Transverse colon (tissue), 4 donors: ENCODE data around the gene GMPR2. TPM values are rescaled to one million over a fixed set of nuclear protein-coding genes. Genes with fewer than 3 reads are reported as not detected.
"Not testable (repeated sequence)": the region's sequence is repeated elsewhere in the genome, so short reads cannot be mapped to it uniquely, and the experiment has no call there.

ENCODE experiments used
- DNase-seq: peaks from one replicate; pipeline ENCODE4 v3.0.0-alpha.2; 2019
- H3K27ac ChIP-seq, 4 donors: fragments of 200-600 bp; sonication (generic); 2 replicates each; pipeline ENCODE4 v1.5.1; 2016 to 2018; ENCODE audit warnings: inconsistent platforms in 4 of 4
- H3K27me3 ChIP-seq: fragments of 200-600 bp; sonication (generic); 2 replicates; pipeline ENCODE4 v1.5.1; 2017; ENCODE audit warnings: inconsistent platforms
- H3K36me3 ChIP-seq, 4 donors: fragments of 200-600 bp; sonication (generic); 2 replicates each; pipeline ENCODE4 v1.5.1; 2017 to 2019; ENCODE audit warnings: inconsistent platforms in 4 of 4
- H3K4me1 ChIP-seq, 4 donors: fragments of 200-600 bp; sonication (generic); 2 replicates each; pipeline ENCODE4 v1.5.1; 2017 to 2020; ENCODE audit warnings: inconsistent platforms in 4 of 4
- H3K4me3 ChIP-seq, 4 donors: fragments of 200-600 bp; sonication (generic); 1 replicate in 1 of 4; 2 replicates in 3 of 4; pipeline versions ENCODE4 v1.5.1 to v1.6.1; 2017 to 2019; ENCODE audit warnings: inconsistent platforms in 4 of 4
- H3K9me3 ChIP-seq, 2 donors: fragments of 200-600 bp; sonication (generic); 2 replicates each; pipeline ENCODE4 v1.5.1; 2017 to 2019; ENCODE audit warnings: inconsistent platforms in 2 of 2
- CTCF ChIP-seq, 5 experiments: fragments of 200-600 bp in 3 of 5; fragments of 450-650 bp in 2 of 5; sonication (generic) in 3 of 5; IDR thresholded peaks; 1 replicate in 2 of 5; 2 replicates in 3 of 5; pipeline ENCODE4 v1.5.1; 2016 to 2017; ENCODE audit warnings: antibody characterized with exemption in 5 of 5, inconsistent platforms in 3 of 5, mild to moderate bottlenecking in 2 of 5, moderate library complexity in 1 of 5
- EP300 ChIP-seq: sonication (generic); formaldehyde crosslinking; IDR thresholded peaks from one replicate; pipeline ENCODE4 v1.6.1; 2017; ENCODE audit warnings: antibody characterized with exemption, low read depth
- POLR2A ChIP-seq: fragments of 450-650 bp; IDR thresholded peaks from one replicate; pipeline ENCODE4 v1.6.1; 2016; ENCODE audit warnings: antibody characterized with exemption, mild to moderate bottlenecking, moderate library complexity
- POLR2AphosphoS5 ChIP-seq, 3 donors: sonication (generic); formaldehyde crosslinking; IDR thresholded peaks; one replicate each; pipeline ENCODE4 v1.6.1; 2016; ENCODE audit warnings: antibody characterized with exemption in 3 of 3
- WGBS, 2 donors: methylation state at CpG; one replicate each; pipeline ENCODE4 v1.1.5; 2018; ENCODE audit warnings: low coverage in 1 of 2; 5-methylcytosine and 5-hydroxymethylcytosine counted together
- in situ Hi-C, 4 donors: fragments of 200-750 bp; cut with MboI; loops; one replicate each; pipeline versions ENCODE4 v1.15.0 to v1.15.1; 2017; ENCODE audit warnings: low sequenced_read_pairs in 3 of 4, low pct_ligation_motif_present in 1 of 4, low pct_unique_long_range_greater_than_20kb in 1 of 4
- intact Hi-C: fragments of 100-400 bp; cut with DNase I; formaldehyde crosslinking; loops from one replicate; pipeline ENCODE4 v1.15.1; 2023; ENCODE audit warnings: low total_unique reads
- total RNA-seq, 4 donors: library from RNA; depleted of rRNA; stranded (reverse); fragments of >200 nt; gene quantifications; one replicate each; pipeline ENCODE4 v1.1.0, GENCODE V29; 2016

GMPR2 gene
- total RNA-seq, 4 donors from 2014 or later = 4.2 to 72.5 (median 46.3) TPM

GRCh38 chr14:24219521-24219920 lies 13.2 kb upstream of the GMPR2 start:
- Histone ChIP-seq H3K4me3 (no peak overlapping the region), H3K27me3 (no peaks in the 10 kb centered on the region), H3K36me3 (no peaks in the 10 kb centered on the region), H3K27ac (no peak overlapping the region), H3K9me3 (no peaks in the 10 kb centered on the region), H3K4me1 (peaks cover 4 to 13% (median 5%) of the 10 kb centered on the region in 4 donors)
- DNase-seq = no peak
- 61 to 63% methylated on average over 3 of the region's 3 CpGs for WGBS, 2 donors
- intact Hi-C loops = no loop called here
- in situ Hi-C loops = no loop called here
- TF ChIP-seq CTCF (IDR thresholded peaks at IDR 0.05) = no peak
- no peak for TF ChIP-seq POLR2A
- TF ChIP-seq EP300 = no peak
- TF ChIP-seq POLR2AphosphoS5 (IDR thresholded peaks at IDR 0.05) = no peak

GRCh38 chr14:24222987-24223386 lies 9.7 kb upstream of the GMPR2 start:
- intact Hi-C loops, H3K9me3 ChIP-seq, H3K27ac ChIP-seq, H3K4me3 ChIP-seq, H3K36me3 ChIP-seq, H3K4me1 ChIP-seq, H3K27me3 ChIP-seq, DNase-seq, in situ Hi-C loops: not testable (repeated sequence)
- WGBS, 2 donors = 90 to 97% methylated on average over 1 to 4 of the region's 4 CpGs

GRCh38 chr14:24224618-24225071 lies 8.1 kb upstream of the GMPR2 start:
- Histone ChIP-seq H3K27ac (no peak overlapping the region), H3K27me3 (no peaks in the 10 kb centered on the region), H3K4me1 (no peaks in the 10 kb centered on the region), H3K36me3 (peaks cover 0 to 7% (median 0%) of the 10 kb centered on the region in 4 donors), H3K4me3 (no peak overlapping the region), H3K9me3 (no peaks in the 10 kb centered on the region)
- in situ Hi-C loops = loop anchor here in 3 of 4 donors (25.0 kb wide), 1 partner anchor 213 kb away; the partner anchor contains the start of genes CBLN3 (in 3 of the 3), KHNYN (in 3 of the 3) and SDR39U1 (in 3 of the 3)
- 84 to 94% methylated on average over 2 to 7 of the region's 7 CpGs for WGBS, 2 donors
- intact Hi-C loops = no loop called here
- TF ChIP-seq EP300 (no peak), POLR2A (no peak), POLR2AphosphoS5 (IDR thresholded peaks at IDR 0.05) (no peak), CTCF (IDR thresholded peaks at IDR 0.05) (no peak)
- DNase-seq = no peak

- TF ChIP-seq EP300 (no peak), POLR2A (no peak), CTCF (IDR thresholded peaks at IDR 0.05) (no peak), POLR2AphosphoS5 (IDR thresholded peaks at IDR 0.05) (no peak)
- H3K4me1 ChIP-seq = peaks cover 8 to 10% (median 10%) of the 10 kb centered on the region in 4 donors
- H3K27me3 ChIP-seq = no peaks in the 10 kb centered on the region
- no peak for DNase-seq
- intact Hi-C loops = no loop called here
- H3K27ac ChIP-seq = no peak overlapping the region
- peaks cover 0 to 7% (median 0%) of the 10 kb centered on the region in 4 donors for H3K36me3 ChIP-seq
- no peak overlapping the region for H3K4me3 ChIP-seq
- no peaks in the 10 kb centered on the region for H3K9me3 ChIP-seq
- in situ Hi-C loops = loop anchor here in 3 of 4 donors (25.0 kb wide), 1 partner anchor 211 kb away; the partner anchor contains the start of genes CBLN3 (in 3 of the 3), KHNYN (in 3 of the 3) and SDR39U1 (in 3 of the 3)
- 67 to 80% methylated on average over 1 of the region's 1 CpG for WGBS, 2 donors
These were observed 6.3 kb upstream of the GMPR2 start for GRCh38 chr14:24226473-24226872.

GRCh38 chr14:24228902-24229301 lies 3.8 kb upstream of the GMPR2 start:
- intact Hi-C loops = no loop called here
- Histone ChIP-seq H3K27me3 (no peaks in the 10 kb centered on the region), H3K36me3 (peaks cover 0 to 7% (median 0%) of the 10 kb centered on the region in 4 donors), H3K27ac (no peak overlapping the region), H3K4me1 (peaks cover 14 to 23% (median 20%) of the 10 kb centered on the region in 4 donors), H3K4me3 (no peak overlapping the region), H3K9me3 (no peaks in the 10 kb centered on the region)
- no peak for DNase-seq
- WGBS, 2 donors = 18 to 43% methylated on average over 1 of the region's 1 CpG
- in situ Hi-C loops = loop anchor here in 3 of 4 donors (25.0 kb wide), 1 partner anchor 208 kb away; the partner anchor contains the start of genes CBLN3 (in 3 of the 3), KHNYN (in 3 of the 3) and SDR39U1 (in 3 of the 3)
- TF ChIP-seq CTCF (IDR thresholded peaks at IDR 0.05) (no peak), EP300 (no peak), POLR2AphosphoS5 (IDR thresholded peaks at IDR 0.05) (no peak), POLR2A (no peak)
